GM18508 (cell line): ENCODE data around the gene NEUROD6.

Experiments
- ATAC-seq: cut with Tn5 transposase; IDR thresholded peaks from one replicate; pipeline ENCODE4 v1.9.1; 2021; ENCODE audit warnings: moderate number of reproducible peaks; ENCODE audit not compliant: insufficient read depth, unreplicated experiment

NEUROD6 gene

DNA sequence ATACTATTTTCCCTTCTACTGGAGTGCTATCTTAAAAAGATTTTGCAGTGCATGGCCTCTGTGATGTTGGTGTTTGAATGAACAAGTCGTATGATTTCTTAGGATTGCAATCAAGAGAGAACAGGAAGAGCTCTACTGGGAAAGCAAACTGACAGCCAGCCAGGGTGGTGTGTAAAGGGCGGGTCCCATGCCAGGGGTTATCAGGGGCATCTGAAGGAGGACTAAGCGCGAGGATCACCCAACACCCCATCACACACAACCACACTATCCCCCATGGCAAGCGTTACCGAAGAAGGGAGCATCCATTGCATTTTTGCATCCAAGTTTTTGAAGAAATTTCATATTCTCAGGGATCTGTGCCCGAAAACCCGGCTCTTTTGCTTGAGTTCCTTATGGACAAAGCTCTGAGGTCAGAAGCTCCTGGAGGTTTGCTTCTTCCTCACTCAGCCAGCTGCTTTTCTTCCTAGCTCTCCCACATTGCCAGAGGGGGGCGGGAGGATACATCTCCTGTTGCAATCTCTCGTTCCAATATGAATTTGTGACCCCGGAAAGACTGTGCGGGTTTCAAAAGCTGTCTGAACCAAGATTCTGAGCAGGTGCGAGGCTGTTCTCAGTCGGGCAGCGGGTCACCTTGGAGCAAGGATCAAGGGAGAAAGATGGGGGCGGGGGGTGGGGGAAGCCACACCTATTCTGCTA lies 5.2 kb downstream of the NEUROD6 start:
- ATAC-seq = no peak

DNA sequence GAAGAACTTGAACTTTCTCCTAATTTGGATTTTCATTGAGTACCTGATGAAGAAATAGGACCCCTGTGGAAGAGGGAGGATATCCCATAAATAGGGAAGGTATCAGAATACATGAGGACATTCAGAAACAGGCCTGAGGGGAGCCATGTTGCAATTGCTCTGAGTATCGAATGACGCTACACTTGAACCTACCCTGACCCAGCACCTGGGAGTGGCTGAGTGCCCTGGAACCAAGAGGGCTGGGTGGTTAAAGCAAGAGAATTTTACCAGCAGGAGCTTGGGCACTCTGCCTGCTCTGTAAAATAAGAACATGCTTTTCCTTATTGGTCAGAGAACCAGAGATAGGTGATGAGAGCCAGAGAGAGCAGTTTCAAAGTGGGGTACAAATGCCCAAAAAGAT lies 7.2 kb downstream of the NEUROD6 start:
- ATAC-seq = no peak

DNA sequence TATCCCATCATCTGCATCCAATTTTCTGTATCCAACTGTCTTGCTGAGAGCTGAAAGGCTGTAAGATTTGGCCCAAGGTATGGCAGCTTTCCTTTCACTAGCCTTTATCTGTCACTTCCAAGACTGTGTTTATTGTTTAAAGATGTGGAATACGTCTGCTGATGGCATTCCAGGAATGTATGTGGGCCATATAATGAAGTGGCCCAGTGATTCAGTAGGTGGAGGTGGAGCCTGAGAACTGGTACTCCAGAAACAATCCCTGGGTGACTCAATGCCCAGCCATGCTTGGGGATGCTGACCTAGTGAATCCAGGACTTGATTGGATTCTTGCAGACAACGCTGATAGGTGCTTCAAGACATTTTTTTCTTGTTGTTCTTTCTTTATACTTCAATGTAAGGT lies 13.5 kb downstream of the NEUROD6 start:
- no peak for ATAC-seq

DNA sequence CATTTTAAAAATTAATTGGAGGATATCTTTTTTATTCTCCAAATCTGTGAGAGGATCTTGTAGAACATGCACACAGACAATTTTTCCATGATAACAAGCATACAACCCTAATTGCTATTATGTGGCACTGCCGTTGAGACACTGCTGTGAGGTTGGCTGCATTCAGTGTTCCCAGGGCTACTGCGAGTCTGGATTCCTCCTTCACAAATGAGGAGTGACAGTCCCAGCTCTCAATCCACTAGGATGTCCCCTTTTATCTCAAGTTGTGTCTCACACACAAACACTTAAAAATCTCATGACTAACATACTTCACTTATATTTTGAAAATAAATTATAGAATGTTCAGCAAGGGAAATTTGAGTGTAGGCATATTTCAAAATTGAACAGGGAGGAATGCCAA lies 14.1 kb downstream of the NEUROD6 start:
- ATAC-seq = no peak

DNA sequence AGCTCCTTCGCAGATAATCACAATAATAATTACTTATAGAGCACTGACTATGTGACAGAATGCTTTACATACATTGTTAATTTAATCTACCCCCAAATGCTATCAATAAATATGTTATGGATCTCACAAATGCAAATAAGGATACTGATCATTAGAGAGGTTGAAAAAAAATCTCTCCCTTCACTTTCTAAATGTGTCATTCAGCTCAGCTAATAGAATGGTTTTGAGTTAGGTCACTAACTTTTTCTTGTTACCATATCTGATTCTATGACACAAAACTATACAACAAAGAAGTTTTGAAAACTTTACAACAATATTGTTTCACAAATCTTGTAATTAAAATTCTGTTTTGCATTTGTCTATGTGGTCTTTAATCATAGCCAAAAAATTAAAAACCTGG lies 17.4 kb downstream of the NEUROD6 start:
- ATAC-seq = no peak

DNA sequence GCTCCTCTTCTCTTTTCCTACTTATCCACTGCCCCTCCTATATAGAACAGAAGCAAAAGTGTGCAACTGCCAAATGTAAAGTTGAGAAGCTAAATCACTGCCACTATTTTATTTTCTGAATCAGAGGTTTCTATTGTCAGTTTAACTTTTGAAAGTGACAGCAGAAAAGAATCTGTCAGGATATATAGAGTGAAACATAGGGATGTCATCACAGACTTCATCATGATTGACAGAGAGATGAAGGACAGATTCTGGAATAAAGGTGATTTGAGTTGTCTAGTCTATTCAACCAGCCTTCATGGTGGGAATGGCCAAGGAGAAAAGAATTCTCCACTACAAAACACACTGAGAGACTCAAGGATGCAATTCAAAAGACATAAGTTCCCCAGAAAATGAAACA lies 19.9 kb downstream of the NEUROD6 start:
- ATAC-seq = no peak

DNA sequence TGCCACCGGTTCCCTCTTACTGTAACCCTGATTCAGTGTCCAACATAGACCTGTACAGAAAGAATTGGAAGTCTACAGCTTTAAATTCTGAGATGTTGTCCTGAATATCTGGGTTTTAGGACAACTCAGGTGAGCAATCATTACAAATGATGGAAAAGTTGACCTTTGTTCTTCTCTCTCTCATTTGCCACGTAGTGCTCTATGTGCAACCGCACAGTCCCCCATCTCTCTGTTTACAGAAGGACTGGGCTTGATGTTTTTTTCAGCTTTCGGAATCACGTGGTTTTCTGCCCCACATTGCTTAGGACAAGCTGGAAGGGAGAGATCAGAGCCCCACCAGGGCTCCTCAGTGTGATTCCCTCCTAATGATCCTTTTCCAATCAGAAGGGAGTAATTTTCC lies 22.2 kb downstream of the NEUROD6 start:
- no peak for ATAC-seq

DNA sequence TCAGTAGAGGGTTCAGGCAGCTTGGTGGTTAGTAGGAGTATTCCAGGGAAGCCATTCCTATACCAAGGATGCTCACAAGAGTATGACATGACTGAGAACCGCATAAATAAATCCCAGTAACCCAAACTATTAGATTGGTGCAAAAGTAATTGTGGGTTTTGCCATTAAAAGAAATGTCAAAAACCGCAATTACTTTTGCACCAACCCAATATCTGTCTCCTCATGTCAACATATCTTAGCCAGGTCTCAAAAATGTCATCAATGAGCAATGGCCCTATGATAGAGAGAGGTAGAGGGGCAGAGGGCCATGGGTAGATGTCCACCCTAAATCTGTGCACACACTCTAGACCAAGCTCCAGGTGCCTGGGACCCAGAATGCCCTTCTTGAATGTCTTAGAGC lies 23.6 kb downstream of the NEUROD6 start:
- ATAC-seq = no peak

DNA sequence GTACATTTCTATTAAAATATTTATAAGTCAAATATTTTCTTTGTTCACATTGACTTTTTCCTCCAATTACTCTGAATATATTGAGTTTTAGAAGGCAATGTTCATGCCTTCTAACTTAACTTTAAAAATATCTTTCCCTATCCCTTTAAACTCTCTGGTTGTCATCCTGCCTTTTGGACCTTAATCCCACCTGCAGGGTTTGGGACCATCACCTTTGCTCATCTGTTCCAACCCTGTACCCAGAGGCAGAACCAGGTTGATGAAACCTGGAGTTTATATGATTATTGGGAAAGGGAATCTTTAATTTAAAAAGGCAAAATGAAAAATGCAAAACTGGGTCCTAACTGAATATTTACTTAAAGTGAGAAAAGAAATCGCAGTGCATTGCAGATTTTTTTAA lies 24.8 kb downstream of the NEUROD6 start:
- no peak for ATAC-seq

DNA sequence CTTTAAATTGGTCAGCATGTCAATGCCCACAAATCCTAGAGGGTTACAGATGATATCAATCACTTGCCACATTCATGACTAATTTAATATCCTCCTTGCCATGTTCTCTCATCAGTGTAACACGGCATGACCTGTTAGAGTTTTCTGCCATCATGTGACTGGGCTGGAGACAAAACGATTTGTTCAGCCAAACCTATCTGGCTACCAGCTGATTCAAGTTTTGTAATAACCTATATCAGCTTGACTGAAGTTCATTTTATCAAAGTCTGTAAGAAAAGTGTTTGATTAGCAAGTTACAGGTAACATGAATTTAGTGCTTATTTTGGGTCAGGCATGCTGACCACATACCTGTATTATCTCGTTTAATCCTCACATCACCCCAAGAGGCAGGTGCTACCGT lies 25.7 kb downstream of the NEUROD6 start:
- no peak for ATAC-seq

DNA sequence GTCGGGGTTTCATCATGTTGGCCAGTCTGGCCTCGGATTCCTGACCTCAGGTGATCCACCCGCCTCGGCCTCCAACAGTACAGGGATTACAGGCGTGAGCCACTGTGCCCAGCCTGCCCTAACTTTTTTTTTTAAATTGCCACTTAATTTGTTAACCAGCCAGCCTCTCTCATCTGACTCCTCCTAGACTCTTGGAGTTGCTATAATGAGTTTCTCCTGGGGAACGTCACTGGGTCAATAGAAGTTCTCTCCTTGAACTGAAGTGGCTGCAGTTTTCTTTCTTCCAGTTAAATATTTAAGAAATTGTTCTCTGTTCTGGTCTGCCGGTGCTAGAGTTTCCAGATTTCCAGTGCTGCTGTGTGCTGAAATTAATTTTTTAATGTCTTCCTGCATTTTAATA lies 27.6 kb downstream of the NEUROD6 start:
- no peak for ATAC-seq

DNA sequence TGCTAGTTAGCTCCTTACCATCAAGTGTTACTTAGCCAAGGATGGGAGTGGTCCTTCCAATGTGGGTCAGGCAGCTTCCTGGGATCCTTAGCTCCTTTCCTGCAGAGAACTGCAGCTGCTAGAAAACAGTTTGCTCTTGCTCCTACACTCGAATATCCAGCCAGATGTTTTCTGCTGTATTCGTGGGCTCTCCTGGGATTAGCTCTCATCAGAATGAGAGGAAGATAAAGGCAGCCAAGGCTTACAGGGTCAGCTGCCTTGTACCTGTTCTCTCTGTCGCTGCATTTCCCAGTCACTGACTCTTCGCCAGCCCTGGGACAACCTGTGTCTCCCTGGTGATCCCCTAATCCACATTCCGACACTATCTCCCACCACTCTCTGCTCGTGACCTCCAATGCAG lies 29.0 kb downstream of the NEUROD6 start:
- ATAC-seq = no peak

DNA sequence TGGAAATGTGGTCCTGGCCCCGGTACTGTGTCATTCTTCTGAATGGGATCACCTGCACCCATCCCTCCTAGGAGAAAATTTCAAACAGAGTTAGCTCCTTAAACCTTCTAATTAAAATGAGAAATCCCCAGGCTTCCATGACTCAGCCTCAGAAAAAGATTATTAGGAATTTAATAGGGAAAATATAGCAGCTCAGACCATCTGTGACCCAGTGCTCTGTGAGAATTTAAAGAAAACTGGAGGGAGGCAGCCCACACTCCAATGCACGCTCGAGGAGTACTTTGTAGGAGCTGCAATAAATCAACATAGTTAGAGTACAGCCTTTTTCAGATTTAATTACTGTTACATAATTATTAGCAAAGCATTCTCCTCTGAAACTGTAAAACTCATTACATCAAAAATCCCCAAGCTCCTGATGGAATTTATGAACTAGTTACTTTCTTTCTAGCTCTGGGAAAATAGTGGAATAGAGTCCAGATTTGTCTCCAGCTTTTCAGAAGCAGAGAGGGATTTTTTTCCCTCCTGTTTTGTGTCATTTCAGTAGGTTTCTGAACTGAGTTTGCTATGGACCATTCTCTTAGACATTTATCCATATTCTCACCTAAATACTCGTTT lies 30.1 kb downstream of the NEUROD6 start:
- no peak for ATAC-seq

DNA sequence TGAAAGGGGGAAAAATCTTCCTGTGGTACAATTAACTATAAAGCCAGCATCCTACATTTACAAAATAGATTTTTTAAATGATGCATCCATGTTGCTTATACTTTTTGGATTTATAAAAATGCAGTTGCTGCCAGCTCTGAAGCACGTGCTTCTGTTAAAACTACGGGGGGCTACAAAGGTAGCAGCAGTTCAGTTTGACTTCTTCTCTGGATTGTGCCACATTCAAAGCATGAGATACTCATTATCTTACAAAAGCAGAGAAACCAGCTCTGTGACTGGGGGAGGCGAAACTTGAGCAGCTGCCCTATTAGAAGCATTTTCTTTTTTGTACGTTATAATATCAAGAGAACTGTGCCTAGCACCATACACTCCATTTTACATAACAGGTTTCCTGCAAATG lies 31.1 kb downstream of the NEUROD6 start:
- ATAC-seq = no peak

DNA sequence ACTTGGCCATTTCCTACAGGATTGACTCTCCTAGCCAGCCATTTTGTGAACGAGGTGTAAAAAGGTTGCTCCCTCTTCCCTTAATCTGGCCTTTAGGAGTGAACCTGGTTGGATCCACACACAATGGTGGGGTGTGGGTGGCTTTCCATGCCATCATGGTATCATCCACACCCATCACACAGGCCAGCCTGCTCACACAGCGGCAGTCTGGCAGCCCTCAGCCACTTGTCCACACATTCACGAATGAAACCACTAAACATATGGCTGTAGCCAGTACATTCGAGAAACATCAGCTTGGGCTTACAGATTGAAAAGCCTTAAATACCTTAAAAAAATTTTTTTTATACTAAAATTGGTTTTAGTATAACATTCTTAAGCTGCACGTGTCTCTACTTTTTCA lies 31.9 kb downstream of the NEUROD6 start:
- no peak for ATAC-seq

DNA sequence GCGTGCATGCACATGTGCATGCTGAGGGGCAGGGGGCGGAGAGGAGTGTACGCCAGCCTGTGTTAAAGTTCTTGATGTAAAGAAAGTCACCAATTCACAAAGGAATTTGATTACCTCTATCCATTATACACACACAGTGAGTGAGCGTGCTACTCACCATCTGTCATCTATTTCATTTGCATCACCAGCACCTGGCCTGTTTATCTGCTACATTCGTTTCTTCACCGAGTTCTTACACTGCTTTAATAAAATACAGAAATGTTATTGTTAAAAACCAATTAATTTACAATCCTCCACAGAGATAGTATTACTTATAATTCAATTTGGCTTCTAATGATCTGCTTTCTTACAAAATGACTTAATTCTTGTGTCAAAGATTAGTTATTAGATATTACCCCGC lies 32.6 kb downstream of the NEUROD6 start:
- no peak for ATAC-seq

DNA sequence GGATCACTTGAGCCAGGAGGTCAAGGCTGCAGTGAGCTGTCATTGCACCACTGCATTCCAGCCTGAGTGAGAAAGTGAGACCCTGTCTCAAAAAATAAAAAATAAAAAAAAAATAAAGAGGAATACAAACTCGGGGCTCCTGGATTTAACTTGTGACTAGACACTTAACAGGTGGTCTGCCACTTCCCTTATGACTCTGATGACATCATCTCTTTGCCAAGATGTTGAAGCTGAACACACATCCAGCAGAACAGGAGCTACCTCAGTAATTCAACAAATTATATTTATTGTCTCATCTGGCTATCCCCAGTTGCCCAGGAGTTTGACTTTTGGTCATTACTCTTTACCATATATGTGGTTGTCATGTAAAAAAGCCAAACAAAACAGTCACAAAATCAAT lies 35.3 kb downstream of the NEUROD6 start:
- no peak for ATAC-seq

DNA sequence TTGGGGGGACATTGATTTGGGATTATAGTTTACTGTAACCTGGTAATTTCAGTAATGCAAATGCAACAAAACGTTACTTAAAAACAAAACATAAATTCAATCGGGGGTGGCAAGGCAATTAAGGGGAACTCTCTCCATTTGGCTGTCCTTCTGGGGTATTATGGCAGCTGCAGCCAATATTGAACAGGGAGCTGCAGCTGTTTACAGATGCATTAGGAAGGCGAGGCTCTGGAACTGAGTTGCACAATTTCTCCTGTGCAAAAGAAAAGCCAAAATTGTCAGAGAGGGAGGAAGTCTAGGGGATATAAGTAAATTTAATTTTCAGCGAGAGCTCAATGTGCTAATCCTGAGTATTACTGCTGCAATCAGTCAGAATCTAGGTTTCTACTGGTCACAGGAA lies 36.1 kb downstream of the NEUROD6 start:
- ATAC-seq = no peak

DNA sequence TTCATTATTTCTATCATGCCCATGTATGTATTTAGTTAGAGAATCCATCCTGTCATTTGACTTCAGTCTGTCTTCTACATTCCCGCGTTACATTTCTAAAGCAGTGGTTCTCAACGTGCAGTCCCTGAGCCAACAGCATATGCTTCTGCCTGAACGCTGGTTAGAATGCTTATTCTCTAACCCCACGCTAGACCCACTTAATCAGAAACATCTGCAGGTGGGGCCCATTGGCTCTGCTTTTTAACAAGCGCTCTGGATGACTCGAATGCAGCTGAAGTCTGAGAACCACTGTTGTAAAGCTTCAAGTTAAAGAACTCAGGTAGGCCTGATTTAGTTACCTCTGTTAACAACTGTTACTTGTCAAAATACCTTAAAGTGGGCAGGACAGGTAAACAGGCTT lies 38.2 kb downstream of the NEUROD6 start:
- ATAC-seq = no peak

DNA sequence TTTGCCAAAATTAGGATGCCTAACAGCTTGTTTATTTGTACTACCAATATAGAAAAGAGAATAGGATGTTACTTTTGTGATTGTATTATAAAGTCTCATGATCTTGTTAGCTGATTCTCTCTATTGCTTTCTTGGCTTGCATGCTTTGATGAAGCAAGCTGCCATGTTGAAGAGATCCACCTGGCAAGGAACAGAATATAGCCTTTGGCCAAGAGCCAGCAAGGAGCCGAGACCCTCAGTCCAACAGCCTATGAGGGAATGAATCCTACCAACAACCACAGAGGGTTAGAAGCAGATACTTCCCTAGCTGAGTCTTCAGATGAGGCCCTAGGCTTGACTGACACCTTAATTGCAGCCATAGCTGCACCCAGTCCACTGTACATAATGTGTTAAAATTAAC lies 41.2 kb downstream of the NEUROD6 start:
- ATAC-seq = no peak

DNA sequence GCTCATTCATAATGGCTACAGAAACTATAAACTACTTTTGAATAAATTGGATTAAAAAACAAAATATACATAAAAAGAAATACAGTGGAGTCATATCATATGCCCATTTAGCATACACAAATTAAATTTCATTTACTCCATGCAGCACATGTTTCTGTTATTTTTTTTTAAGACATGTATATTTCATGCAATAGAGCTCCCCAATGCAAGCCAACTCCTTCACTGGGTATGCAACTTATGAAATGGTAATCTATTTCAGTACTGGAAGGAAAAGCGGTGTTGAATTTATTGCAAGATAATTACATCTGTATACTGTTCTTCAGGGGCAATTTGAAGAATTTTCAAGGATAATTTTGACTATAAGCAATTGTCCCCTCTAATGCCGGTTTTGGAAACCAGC lies 49.9 kb downstream of the NEUROD6 start:
- no peak for ATAC-seq
